Measurements from ENCODE around the gene ATR.

Gene ATR

DNA sequence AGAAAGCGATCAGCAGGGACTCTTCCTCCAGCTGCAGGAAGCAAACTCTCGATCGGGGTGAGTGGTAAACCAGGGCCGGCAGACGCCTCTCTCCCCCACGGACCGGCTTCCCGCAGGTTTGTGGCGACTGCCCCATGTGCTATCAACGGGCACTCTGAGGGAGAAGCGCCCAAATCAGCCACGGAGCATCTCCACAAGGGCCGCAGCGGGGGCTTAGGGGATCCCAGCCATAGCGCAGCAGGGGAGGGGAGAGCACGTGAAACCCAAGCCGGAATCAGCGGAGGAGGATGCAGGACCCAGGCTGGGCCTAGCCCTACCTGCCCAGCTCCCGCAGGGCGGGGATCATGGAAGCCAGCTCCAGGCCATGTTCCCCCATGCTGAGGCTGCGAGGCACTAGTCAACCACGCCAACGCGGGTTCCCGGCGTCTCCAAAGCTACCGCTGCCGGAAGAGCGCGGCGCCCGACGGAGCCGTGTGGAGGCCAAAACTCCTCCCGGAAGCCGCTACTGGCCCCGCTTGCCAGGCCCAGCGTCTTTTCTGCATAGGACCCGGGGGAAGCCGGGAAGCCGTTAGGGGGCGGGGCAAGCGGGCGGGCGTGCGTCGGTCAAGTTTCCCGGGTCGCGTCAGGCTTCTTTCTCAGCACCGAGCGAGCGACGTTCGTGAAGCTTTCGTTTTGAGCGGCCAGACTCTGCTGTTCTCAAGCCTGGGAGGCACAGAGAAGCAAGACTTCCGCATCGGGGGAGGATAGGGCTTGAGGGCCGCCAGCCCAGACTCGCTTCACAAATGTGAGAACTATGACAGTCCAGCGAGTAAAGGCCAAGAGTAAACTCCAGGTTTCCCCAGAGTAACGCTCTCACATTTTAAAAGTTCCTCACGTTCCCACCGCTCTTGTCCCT is at the start of gene ATR:
ATR (minus strand) TSS at position 405 of the 895 bp plus-strand sequence; CDS start at position 376, 29 bp downstream.
- DNase-seq (ENCODE audit: low read depth) = peak; percentile 98
- H3K4me3 ChIP-seq (ENCODE audit: low read length) = peak within 1 kb of the TSS; percentile 98
- TF ChIP-seq, protein P1, sequence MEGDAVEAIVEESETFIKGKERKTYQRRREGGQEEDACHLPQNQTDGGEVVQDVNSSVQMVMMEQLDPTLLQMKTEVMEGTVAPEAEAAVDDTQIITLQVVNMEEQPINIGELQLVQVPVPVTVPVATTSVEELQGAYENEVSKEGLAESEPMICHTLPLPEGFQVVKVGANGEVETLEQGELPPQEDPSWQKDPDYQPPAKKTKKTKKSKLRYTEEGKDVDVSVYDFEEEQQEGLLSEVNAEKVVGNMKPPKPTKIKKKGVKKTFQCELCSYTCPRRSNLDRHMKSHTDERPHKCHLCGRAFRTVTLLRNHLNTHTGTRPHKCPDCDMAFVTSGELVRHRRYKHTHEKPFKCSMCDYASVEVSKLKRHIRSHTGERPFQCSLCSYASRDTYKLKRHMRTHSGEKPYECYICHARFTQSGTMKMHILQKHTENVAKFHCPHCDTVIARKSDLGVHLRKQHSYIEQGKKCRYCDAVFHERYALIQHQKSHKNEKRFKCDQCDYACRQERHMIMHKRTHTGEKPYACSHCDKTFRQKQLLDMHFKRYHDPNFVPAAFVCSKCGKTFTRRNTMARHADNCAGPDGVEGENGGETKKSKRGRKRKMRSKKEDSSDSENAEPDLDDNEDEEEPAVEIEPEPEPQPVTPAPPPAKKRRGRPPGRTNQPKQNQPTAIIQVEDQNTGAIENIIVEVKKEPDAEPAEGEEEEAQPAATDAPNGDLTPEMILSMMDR (IDR thresholded peaks at IDR 0.05; ENCODE audit: insufficient read depth, low read depth, low read length, missing control alignments) = no peak

DNA sequence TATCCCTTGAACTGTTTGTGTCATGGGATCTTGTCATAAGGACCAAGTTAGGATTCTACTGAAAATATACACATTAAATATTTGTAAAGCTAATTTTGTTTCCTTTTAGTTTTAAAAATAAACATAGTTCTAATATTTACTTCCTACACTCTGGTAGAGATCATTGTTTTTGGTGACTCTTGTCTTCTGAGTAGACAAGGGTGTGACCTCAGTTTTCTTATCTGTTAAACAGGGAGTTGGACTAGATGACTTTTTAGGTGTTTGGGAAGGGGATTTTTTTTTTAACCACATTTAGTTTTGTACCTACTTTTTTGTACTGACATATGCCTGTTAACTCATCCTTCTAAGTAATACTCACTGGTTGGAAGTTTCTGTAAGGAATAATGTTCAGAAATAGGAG is 48.4 kb upstream of the ATR start:
- TF ChIP-seq, protein P1 (IDR thresholded peaks at IDR 0.05; ENCODE audit: insufficient read depth, low read depth, low read length, missing control alignments) = no peak
- DNase-seq (ENCODE audit: low read depth) = no peak

DNA sequence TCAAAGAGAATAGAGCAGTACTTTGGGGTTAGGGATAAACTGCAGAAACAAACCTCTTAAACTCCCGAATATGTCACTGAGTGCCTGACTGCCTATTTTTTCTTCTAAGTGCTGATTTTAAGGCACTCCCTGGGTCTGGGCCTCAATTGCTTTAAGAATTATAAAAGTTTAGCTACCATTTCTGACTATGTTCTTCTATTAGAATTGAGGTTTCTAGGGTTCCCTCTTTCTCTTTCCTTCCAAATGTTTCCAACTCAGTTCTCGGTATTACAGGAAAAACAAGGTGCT is 46.6 kb upstream of the ATR start:
- no peak overlapping the region for H3K4me3 ChIP-seq (ENCODE audit: low read length)
- no peak for DNase-seq (ENCODE audit: low read depth)
- TF ChIP-seq, protein P1 (IDR thresholded peaks at IDR 0.05; ENCODE audit: insufficient read depth, low read depth, low read length, missing control alignments) = no peak

More for the DNA sequence above, 48.4 kb upstream of the ATR start:
- no peak overlapping the region for H3K4me3 ChIP-seq (ENCODE audit: low read length)

DNA sequence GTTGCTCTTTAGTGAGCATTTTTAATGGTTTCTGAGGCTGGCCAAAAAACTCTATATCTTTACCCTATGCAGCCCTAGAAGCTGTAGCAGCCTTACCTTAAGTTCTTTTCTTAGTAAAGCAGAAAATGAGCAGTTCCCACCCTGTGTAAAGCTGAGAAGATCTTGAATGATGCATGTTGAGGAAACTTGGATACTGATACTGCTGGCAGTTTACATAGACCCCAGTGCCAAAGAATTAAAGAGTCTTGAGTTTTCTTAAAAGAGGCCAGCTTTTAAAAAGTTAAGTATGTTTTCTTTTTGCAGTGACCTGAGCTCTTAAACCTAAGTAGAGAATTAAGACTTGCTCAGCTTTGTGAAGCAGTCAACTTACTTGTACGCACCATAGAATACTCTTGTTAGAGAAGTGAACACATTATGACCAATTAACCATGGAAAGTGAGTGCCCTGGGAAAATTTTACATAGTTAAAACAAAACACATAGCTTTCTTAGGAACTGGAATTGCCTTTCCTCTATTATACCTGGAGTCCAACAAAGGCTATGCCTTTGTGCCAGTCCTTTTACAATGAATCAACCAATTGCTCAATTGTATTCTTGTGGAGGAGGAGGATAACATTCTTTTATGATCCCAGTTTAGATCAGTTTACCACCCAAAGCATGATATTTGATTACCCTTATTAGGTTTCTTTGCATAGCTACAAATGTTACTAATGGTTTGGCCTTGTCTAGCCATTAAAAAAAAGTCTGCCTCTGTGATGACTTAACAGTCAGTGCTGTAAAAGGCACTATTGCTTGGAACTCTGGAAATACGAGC is 46.0 kb upstream of the ATR start:
- DNase-seq (ENCODE audit: low read depth) = no peak
- H3K4me3 ChIP-seq (ENCODE audit: low read length) = no peak overlapping the region
- TF ChIP-seq, protein P1 (IDR thresholded peaks at IDR 0.05; ENCODE audit: insufficient read depth, low read depth, low read length, missing control alignments) = no peak

DNA sequence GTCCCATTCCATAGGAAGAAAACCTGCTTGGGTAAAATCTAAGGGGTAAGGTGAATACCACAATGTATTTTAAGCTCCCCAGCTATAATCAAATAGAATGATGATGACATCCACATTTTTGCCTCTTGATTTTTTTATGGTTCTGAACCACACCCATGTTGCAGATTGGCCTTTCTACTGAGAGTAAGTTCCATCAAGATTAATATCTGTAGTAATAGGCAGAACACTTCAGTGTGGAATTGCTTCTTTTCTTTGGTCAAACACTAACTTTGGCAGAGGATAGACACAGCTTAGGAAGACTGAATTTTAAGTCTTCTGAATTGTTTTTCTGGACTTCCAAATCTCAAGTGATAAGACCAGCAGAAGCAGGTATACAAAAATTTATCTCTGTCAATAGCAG is 44.7 kb upstream of the ATR start:
- no peak for DNase-seq (ENCODE audit: low read depth)
- TF ChIP-seq, protein P1 (IDR thresholded peaks at IDR 0.05; ENCODE audit: insufficient read depth, low read depth, low read length, missing control alignments) = no peak
- H3K4me3 ChIP-seq (ENCODE audit: low read length) = no peak overlapping the region

DNA sequence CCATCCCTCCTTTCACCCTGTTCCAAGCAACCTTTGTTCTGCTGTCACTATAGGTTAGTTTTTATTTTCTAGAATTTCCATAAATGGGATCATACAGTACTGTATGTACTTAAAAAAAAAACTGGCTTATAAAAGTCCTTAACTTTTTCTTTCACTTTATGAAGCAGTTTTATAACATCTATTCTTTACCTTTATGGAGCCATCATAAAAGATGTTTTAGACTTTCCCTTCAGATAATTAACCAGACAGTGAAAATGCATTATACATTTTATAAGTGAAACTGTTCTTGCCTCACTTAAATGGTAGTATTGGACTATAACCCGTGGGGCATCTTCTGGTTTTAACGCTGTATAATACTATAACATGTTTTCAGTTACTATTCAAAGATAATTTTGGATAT is 43.9 kb upstream of the ATR start:
- no peak overlapping the region for H3K4me3 ChIP-seq (ENCODE audit: low read length)
- TF ChIP-seq, protein P1 (IDR thresholded peaks at IDR 0.05; ENCODE audit: insufficient read depth, low read depth, low read length, missing control alignments) = no peak
- no peak for DNase-seq (ENCODE audit: low read depth)
